ENCODE measurements around the gene HSPB7.

DNA sequence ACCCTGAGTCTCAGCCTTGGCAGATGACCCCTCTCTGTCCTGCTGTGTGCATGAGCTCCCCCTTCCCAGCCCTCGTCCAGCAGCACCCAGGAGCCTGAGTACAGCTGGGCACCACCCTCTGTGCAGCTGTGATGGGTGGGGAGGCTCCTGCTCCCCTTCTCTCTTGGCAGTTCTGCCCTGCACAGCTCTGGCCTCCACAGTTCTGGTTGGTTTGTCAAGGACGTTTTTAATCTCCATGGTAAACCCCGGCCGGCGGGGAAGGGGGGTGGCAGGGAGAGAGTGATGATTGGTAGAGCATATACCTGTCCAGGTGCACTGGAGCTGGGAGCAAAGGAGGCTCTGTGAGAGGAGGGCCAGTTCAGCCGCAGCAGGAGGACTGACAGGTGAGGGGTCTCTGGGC lies 3.8 kb upstream of the HSPB7 start, which contains the start of gene CLCNKA:
- no peak for TF ChIP-seq NR2C2 (CRISPR knock-in tag; IDR thresholded peaks at IDR 0.05)
- no peak for TF ChIP-seq CREB1 (CRISPR knock-in tag; IDR thresholded peaks at IDR 0.05)
- TF ChIP-seq, protein P1, sequence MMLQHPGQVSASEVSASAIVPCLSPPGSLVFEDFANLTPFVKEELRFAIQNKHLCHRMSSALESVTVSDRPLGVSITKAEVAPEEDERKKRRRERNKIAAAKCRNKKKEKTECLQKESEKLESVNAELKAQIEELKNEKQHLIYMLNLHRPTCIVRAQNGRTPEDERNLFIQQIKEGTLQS (CRISPR knock-in tag; conservative IDR thresholded peaks at IDR 0.05), result no peak
- TF ChIP-seq, protein P2, sequence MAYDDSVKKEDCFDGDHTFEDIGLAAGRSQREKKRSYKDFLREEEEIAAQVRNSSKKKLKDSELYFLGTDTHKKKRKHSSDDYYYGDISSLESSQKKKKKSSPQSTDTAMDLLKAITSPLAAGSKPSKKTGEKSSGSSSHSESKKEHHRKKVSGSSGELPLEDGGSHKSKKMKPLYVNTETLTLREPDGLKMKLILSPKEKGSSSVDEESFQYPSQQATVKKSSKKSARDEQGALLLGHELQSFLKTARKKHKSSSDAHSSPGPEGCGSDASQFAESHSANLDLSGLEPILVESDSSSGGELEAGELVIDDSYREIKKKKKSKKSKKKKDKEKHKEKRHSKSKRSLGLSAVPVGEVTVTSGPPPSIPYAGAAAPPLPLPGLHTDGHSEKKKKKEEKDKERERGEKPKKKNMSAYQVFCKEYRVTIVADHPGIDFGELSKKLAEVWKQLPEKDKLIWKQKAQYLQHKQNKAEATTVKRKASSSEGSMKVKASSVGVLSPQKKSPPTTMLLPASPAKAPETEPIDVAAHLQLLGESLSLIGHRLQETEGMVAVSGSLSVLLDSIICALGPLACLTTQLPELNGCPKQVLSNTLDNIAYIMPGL (CRISPR knock-in tag; IDR thresholded peaks at IDR 0.05), result no peak
- TF ChIP-seq, protein P3, sequence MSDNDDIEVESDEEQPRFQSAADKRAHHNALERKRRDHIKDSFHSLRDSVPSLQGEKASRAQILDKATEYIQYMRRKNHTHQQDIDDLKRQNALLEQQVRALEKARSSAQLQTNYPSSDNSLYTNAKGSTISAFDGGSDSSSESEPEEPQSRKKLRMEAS (CRISPR knock-in tag; IDR thresholded peaks at IDR 0.05), result no peak
- TF ChIP-seq, protein P4, sequence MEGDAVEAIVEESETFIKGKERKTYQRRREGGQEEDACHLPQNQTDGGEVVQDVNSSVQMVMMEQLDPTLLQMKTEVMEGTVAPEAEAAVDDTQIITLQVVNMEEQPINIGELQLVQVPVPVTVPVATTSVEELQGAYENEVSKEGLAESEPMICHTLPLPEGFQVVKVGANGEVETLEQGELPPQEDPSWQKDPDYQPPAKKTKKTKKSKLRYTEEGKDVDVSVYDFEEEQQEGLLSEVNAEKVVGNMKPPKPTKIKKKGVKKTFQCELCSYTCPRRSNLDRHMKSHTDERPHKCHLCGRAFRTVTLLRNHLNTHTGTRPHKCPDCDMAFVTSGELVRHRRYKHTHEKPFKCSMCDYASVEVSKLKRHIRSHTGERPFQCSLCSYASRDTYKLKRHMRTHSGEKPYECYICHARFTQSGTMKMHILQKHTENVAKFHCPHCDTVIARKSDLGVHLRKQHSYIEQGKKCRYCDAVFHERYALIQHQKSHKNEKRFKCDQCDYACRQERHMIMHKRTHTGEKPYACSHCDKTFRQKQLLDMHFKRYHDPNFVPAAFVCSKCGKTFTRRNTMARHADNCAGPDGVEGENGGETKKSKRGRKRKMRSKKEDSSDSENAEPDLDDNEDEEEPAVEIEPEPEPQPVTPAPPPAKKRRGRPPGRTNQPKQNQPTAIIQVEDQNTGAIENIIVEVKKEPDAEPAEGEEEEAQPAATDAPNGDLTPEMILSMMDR (IDR thresholded peaks at IDR 0.05), result no peak
- TF ChIP-seq, protein P5, sequence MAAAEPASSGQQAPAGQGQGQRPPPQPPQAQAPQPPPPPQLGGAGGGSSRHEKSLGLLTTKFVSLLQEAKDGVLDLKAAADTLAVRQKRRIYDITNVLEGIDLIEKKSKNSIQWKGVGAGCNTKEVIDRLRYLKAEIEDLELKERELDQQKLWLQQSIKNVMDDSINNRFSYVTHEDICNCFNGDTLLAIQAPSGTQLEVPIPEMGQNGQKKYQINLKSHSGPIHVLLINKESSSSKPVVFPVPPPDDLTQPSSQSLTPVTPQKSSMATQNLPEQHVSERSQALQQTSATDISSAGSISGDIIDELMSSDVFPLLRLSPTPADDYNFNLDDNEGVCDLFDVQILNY (CRISPR knock-in tag; IDR thresholded peaks at IDR 0.05), result no peak
- TF ChIP-seq, protein P6, sequence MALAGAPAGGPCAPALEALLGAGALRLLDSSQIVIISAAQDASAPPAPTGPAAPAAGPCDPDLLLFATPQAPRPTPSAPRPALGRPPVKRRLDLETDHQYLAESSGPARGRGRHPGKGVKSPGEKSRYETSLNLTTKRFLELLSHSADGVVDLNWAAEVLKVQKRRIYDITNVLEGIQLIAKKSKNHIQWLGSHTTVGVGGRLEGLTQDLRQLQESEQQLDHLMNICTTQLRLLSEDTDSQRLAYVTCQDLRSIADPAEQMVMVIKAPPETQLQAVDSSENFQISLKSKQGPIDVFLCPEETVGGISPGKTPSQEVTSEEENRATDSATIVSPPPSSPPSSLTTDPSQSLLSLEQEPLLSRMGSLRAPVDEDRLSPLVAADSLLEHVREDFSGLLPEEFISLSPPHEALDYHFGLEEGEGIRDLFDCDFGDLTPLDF (CRISPR knock-in tag; IDR thresholded peaks at IDR 0.05), result no peak
- TF ChIP-seq ZNF263 (CRISPR knock-in tag; IDR thresholded peaks at IDR 0.05; ENCODE audit: low read depth), result no peak

Data from WTC11 (cell line).